ENCODE data around the gene SLC31A1.

SLC31A1 gene

DNA sequence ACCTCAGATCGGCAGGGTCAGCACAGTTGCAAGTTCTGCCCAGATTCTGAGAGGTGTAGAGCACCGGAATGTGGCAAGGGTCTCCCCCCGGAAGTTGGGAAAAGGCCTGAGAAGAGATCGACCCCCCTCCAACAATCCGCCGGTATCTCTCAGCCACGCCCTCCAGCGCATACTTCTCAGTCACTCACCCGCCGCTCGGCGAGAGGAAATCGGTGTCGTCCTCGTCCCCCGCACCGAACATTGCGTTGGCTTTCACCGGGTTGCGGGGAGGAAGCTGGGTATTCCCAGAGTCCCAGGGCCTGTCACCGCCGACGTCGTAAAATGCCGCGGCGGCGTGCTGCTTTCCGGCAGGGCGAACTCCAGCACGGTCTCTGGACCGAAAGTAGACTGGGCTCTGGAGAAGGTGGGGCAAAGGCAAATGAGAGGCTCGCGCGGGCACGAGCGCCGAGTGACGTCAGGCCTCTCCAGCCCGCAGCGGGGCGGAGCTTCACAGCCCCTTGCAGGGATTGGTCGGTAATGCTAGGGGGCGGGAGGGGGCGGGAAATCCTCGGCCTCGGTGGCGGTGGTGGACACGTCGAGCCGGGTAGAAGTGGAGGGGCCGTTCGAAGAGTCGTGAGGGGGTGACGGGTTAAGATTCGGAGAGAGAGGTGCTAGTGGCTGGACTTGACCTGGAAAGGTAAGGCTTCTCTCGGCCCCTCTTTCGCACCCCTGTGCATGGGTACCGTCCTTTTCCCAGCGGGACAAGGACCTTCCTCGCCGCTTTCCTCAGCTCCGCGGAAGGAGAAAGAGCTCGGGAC is at the start of gene SLC31A1, which contains the start of gene FKBP15:
Gene SLC31A1 (plus strand): TSS at position 542 of the 797 bp plus-strand sequence. CDS start 34,605 bp downstream, outside the sequence.
Gene FKBP15 (minus strand): TSS at position 275 of the 797 bp plus-strand sequence. CDS start 34 bp downstream, at position 241.
- DNase-seq: peak; percentile 99

- no peak for DNase-seq
Measured at GRCh38 chr9:113173341-113173740, 48.0 kb upstream of the SLC31A1 start.

DNA sequence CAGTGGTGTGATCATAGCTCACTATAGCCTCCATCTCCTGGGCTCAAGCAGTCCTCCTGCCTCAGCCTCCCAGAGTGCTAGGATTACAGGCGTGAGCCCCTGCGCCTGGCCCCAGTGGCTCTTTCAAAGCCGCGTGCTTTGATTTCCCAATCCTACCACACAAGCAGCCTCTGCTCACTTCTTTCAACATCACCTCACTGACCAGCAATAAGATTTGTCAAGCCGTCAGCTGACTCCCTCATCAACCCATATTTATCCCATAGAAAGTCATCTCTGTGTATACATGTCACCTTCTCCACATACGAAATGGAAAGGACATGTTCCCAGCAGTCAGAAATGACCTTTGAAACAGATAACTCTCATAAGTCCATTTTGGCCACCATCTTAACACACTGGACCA is 44.5 kb upstream of the SLC31A1 start:
- DNase-seq: no peak

DNA sequence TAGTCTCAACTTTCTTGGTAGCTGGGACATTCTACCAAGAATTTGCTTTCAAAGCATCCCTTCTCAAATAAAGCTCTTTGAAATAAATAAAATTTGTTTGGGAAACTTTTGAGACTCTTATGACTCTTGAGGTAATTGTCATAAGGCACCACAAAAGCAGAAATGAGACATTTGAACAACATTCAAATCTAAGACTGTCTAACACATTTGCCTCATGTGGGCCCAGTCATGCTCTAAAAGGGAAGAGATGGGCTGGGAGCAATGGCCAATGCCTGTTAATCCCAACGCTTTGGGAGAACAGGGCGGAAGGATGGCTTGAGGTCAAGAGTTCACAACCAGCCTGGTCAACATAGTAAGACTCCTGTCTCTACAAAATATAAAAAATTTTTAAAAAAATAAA is 44.1 kb upstream of the SLC31A1 start:
- DNase-seq: no peak

GRCh38 chr9:113178087-113178486 is 43.3 kb upstream of the SLC31A1 start:
- DNase-seq: no peak

- DNase-seq: no peak
Measured at GRCh38 chr9:113179839-113180238, 41.5 kb upstream of the SLC31A1 start.

- DNase-seq: no peak
Measured at GRCh38 chr9:113181165-113181564, 40.2 kb upstream of the SLC31A1 start.

DNA sequence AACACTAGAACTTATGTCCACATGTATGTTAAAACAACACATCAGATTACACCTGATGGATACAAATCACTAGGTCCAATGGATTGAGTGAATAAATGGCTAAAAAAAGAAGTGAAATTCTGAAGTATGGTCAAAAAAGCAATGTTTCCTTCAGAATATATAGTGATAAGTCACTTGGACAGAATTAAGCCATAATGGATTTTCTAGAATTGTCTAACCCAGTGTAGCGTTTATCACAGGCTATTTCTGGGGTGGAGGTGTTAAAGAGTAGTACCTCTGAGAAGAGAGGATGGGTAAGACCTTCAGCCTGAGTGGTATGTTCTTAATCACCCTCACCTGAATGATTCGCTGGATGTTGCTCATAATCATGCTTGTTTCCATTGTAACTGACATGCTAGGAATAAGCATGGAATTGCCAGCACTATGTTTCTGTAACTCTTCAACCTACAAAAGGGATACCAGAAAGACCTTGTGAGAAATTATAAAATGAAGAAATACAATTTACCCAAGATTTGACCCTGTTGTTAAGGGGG is 37.3 kb upstream of the SLC31A1 start:
- no peak for DNase-seq

- no peak for DNase-seq
Measured at GRCh38 chr9:113184539-113184938, 36.8 kb upstream of the SLC31A1 start.

GRCh38 chr9:113185271-113185670 is 36.1 kb upstream of the SLC31A1 start:
- DNase-seq: no peak

DNA sequence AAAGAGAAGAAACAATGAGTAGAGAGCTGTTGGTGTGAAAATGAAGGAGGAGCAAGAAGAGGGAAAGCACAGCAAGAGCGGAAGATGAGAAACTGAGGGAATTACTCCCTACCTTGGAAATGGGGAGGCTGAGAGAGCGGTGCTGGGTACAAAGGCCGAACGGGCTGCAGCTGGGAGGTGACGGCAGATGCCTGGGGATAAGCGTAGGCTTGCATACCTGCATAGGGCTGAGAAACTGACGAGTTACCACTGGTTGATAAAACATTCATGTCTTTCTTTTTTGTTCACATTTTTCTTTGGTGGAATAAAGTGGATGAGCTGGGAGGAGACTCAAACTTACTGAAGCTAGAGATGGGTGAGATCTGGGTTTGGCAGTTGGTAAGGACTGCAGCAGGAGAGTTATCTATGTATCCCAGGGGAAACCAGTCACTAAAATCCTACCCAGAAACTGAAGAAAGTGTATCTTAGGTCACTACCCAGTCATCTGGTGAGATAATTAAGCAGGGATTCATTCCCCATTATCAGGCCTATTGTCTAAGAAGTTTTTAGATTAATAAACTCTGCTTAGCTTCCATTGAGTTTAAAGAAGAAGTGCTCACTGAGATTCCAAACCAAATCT is 35.1 kb upstream of the SLC31A1 start:
- no peak for DNase-seq

GRCh38 chr9:113187929-113188595 is 33.3 kb upstream of the SLC31A1 start:
- no peak for DNase-seq

DNA sequence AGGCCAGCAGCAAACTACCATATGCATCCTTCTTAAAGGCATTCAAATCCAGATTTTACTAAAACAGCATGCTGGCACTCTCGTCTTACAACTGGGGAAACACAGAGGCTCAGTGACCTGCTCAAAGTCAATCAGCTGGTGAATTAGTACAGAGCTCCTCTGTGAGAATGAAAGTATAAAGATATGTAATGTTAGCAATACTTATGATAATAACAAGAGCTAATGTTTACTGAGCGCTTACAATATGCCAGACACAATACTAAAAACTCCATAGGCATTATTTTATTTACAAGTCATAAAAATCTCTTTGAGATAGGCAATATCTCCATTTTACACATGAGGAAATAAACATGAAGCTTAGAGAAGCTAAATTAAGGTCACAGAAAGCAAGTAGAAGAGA is 28.9 kb upstream of the SLC31A1 start:
- DNase-seq: no peak

GRCh38 chr9:113199683-113200329 is 21.5 kb upstream of the SLC31A1 start:
- DNase-seq: no peak

GRCh38 chr9:113205432-113205831 is 15.9 kb upstream of the SLC31A1 start:
- DNase-seq: no peak

GRCh38 chr9:113205861-113206260 is 15.5 kb upstream of the SLC31A1 start:
- no peak for DNase-seq

DNA sequence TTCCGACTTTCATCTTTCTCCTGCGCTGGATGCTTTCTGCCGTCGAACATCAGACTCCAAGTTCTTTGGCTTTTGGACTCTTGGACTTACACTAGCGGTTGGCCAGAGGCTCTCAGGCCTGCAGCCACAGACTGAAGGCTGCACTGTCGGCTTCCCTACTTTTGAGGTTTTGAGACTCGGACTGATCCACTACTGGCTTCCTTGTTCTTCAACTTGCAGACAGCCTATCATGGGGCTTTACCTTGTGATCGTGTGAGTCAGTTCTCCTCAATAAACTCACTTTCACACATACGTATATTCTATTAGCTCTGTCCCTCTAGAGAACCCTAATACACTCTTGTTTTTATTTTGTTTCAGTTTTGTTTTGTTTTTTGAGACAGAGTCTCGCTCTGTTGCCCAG is 10.5 kb upstream of the SLC31A1 start:
- DNase-seq: no peak

DNA sequence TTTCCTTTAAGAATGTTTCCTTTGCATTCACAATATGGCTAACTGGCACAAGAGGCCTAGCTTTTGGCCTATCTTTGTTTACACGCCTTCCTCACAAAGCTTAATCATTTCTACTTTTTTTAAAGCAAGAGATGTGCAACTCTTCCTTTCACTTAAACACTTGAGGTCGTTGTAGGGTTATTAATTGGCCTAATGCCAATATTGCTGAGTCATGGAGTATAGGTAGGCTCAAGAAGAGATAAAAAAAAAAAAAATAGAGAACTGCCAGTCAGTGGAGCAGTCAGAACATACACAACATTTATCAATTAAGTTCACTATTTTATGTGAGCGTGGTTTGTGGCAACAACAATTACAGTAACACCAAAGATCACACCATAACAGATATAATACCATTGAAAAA is 6.2 kb upstream of the SLC31A1 start:
- peak; percentile 19 for DNase-seq

DNA sequence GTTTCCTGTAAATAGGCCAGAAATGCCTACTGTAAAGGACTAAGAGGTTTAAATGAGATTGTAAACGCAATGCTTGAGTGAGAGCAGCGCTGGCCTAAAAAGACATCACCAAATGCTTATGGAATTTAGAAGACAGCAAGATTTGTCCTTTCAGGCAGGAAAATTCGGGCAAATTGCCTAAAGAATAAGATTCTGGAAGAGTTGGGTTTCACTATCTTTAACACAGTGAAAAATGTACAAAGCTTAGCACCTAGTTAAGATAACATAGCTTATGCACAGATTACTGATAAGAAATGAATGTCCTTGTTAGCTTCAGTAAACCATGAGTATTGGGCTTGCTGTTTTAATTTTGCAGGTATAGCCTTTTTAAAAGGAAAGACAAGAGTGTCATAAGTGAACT is 4.9 kb upstream of the SLC31A1 start:
- no peak for DNase-seq

DNA sequence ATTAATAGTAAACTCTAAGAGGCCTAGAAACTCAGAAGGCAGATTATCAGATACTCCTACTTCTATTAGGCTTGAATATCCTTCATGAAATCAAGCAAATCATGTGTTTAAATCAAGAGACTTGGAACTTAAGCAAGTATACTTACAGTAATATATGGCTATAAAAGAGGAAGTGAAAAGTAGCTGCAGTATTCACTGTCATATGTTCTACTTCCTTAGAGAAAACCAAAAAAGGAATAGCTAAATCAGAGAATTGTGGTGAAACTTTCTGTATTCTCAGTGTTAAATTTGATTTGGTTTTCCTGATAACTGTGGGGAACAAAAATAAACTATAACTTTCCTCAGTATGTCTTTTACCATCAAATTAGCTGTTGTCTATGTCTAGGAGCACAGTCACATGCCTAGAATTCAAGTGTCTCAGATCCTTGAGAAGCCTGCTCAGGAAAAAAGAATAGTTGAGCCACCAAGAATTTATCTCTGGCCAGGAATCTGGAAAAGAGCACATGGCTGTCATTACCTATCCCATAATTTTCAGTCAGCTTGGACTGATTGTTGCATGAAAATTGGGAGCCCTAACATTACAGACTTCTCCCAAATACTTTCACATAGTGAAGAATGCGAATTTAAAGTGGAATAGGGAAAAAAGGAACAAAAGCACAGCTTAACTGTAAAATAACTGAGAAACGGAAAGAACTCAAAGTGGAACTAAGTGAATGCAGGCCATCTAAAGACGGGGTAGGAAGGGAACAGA is 2.0 kb upstream of the SLC31A1 start:
- DNase-seq: no peak

- DNase-seq: no peak
Measured at GRCh38 chr9:113219969-113220368, 1.4 kb upstream of the SLC31A1 start.

DNA sequence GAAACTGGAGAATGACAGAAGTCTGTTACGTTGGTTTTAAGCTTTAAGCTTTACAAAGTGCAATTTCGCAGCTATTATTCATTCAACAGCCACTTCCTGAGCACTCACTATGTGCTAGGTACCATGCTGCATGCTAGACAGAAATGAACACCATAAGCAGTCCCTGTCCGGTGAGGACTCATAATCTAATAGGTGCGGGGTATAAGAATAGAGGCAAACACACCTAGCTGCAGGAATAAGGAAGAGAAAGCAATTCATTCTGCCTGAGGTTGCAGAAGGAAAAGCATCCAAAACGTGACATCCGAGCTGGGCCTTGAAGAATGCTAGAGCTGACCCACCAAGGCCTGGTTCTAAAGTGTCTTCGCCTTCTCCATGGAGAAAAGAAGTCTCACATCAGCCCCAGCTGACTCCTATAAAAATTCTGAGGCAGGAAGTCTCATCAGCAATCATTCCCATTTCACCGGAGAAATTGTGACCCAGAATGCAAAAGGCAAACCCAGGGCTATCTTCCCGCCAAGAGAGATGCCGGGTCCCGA is 809 bp upstream of the SLC31A1 start:
- DNase-seq: no peak

Data from NCI-H69 (cell line).